HEK293T (cell line): ENCODE results near the gene ORM2.

Source experiments
- BHLHE40 ChIP-seq: fragments of 450-650 bp; IDR thresholded peaks from 2 replicates; pipeline ENCODE4 v1.6.1; 2016; ENCODE audit warnings: mild to moderate bottlenecking, moderate library complexity, borderline replicate concordance
- ELF4 ChIP-seq: fragments of 450-650 bp; IDR thresholded peaks from 2 replicates; pipeline ENCODE4 v1.6.1; 2017; ENCODE audit warnings: antibody characterized with exemption
- FOXK2 ChIP-seq: fragments of 450-650 bp; IDR thresholded peaks from 2 replicates; pipeline ENCODE4 v1.6.1; 2016; ENCODE audit warnings: mild to moderate bottlenecking
- FOXM1 ChIP-seq: fragments of 450-650 bp; IDR thresholded peaks from 2 replicates; pipeline ENCODE4 v1.6.1; 2017; ENCODE audit warnings: mild to moderate bottlenecking, borderline replicate concordance
- HDGF ChIP-seq: fragments of 450-650 bp; IDR thresholded peaks from 2 replicates; pipeline ENCODE4 v1.6.1; 2017; ENCODE audit warnings: antibody characterized with exemption, borderline replicate concordance
- NFRKB ChIP-seq: fragments of 450-650 bp; IDR thresholded peaks from 2 replicates; pipeline ENCODE4 v1.6.1; 2016; ENCODE audit warnings: mild to moderate bottlenecking, moderate library complexity
- SP1 ChIP-seq: fragments of 450-650 bp; IDR thresholded peaks from 2 replicates; pipeline ENCODE4 v1.6.1; 2017
- TARDBP ChIP-seq: fragments of 450-650 bp; IDR thresholded peaks from 2 replicates; pipeline ENCODE4 v1.6.1; 2016

- no peak for TF ChIP-seq NFRKB
- TF ChIP-seq FOXK2: no peak
- no peak for TF ChIP-seq HDGF
- TF ChIP-seq BHLHE40: no peak
- TF ChIP-seq FOXM1: no peak
- no peak for TF ChIP-seq SP1
- no peak for TF ChIP-seq ELF4
- TF ChIP-seq TARDBP: no peak
Observed at GRCh38 chr9:114370251-114370967, 40.7 kb downstream of the ORM2 start.
